ENCODE results near the gene IL19. TPM values are rescaled to one million over a fixed set of nuclear protein-coding genes. Genes with fewer than 3 reads are reported as not detected.

Gene IL19
- total RNA-seq, 4 donors from 2014 or later: not detected

DNA sequence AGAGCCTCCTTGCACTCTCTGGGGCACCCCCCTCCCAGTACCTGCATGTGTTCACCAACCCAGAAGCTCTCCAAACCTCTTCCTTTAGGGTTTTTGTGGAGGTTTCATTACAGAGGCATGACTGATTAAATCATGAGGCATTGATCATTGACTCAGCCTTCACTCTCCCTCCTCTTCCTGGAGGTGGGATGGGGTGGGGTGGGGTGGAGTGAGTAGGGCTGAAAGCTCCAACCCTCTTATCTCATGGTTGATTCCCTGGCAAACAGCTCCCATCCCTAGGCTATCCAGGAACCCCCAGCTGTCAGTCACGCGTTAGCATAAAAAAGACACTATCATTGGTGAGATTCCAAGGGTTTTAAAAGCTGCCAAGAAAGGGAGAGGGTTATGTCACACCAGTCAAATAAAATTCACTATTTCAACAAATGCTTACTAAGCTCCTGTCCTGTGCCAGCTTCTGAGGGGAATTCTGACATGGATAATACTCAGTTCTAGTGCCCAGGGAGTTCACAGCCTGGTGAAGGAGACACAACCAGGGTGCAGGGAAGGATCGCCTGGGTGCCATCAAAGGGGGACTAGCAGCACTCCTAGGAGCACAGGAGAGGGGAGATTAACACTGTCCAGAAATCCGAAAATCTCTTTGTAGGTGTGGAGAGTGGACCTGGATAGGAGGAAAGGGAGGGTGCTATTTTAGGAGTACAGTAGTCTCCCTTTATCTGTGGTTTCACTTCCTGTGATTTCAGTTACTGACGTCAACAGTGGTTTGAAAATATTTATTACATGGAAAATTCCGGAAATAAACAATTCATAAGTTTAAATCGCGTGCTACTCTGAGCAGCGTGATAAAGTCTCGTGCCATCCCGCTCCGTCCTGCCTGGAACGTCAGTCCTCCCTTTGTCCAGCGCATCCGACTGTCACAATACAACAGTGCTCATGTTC lies 119.8 kb downstream of the IL19 start:
- Histone ChIP-seq H3K27me3 (no peaks in the 10 kb centered on the region), H3K36me3 (no peaks in the 10 kb centered on the region), H3K4me1 (peaks cover 17 to 25% of the 10 kb centered on the region in 2 donors), H3K4me3 (peak overlapping the region in 1 of 4 donors; percentile 27), H3K27ac (no peak overlapping the region), H3K9me3 (no peaks in the 10 kb centered on the region)
- DNase-seq (no peak), ATAC-seq (peak in 1 of 2 donors; percentile 34)
- TF ChIP-seq, protein P1, sequence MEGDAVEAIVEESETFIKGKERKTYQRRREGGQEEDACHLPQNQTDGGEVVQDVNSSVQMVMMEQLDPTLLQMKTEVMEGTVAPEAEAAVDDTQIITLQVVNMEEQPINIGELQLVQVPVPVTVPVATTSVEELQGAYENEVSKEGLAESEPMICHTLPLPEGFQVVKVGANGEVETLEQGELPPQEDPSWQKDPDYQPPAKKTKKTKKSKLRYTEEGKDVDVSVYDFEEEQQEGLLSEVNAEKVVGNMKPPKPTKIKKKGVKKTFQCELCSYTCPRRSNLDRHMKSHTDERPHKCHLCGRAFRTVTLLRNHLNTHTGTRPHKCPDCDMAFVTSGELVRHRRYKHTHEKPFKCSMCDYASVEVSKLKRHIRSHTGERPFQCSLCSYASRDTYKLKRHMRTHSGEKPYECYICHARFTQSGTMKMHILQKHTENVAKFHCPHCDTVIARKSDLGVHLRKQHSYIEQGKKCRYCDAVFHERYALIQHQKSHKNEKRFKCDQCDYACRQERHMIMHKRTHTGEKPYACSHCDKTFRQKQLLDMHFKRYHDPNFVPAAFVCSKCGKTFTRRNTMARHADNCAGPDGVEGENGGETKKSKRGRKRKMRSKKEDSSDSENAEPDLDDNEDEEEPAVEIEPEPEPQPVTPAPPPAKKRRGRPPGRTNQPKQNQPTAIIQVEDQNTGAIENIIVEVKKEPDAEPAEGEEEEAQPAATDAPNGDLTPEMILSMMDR (IDR thresholded peaks at IDR 0.05 in 4 of 5, conservative IDR thresholded peaks at IDR 0.05 in 1 of 5): no peak
- no peak for TF ChIP-seq POLR2A (IDR thresholded peaks at IDR 0.05)
- intact Hi-C loops (cut with DNase I; ENCODE audit: low total_unique reads) (loop anchor here (5.0 kb wide), 3 partner anchors 162 to 228 kb away; partner anchors contain the start of genes PFKFB2 and YOD1), in situ Hi-C loops (cut with MboI; ENCODE audit: low sequenced_read_pairs in 4 of 4) (no loop called here)

DNA sequence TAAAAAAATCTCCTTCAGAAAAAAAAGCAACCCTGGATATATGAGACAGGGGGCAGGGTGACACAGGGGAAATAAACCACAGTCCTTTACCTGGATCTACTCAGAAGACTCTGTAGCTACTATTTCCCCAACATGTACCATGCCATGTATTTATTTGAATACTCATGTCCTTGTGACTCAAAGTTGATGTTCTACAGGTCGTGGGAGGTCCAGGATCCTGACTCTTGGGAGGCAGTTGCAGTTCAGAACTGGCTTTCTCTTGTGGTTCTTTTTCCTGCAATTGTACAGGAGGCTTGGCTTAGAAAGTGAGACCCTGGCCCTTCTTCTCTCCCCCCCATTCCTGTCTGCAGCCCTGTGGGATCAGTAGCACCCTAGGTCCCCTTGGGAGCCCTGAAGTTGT lies 120.8 kb downstream of the IL19 start:
- in situ Hi-C loops (cut with MboI; ENCODE audit: low sequenced_read_pairs in 4 of 4): no loop called here
- Histone ChIP-seq H3K27me3 (no peaks in the 10 kb centered on the region), H3K9me3 (no peaks in the 10 kb centered on the region), H3K4me3 (peak overlapping the region in 1 of 4 donors; percentile 27), H3K4me1 (peaks cover 17 to 30% of the 10 kb centered on the region in 2 donors), H3K27ac (no peak overlapping the region), H3K36me3 (no peaks in the 10 kb centered on the region)
- intact Hi-C loops (cut with DNase I; ENCODE audit: low total_unique reads): loop anchor here (5.0 kb wide), 3 partner anchors 161 to 229 kb away; partner anchors contain the start of genes PFKFB2 and YOD1
- TF ChIP-seq, protein P1 (IDR thresholded peaks at IDR 0.05 in 4 of 5, conservative IDR thresholded peaks at IDR 0.05 in 1 of 5): no peak
- no peak for TF ChIP-seq POLR2A (IDR thresholded peaks at IDR 0.05)
- no peak for ATAC-seq
- DNase-seq: no peak

Other genes starting within 250 kb of the IL19 start
- 10 to 100 TPM; 23.7 to 61.2 (median 38.6) TPM for gene EIF2D, start 158.3 kb upstream of the IL19 start, total RNA-seq
- 1 to 10 TPM in 2 of 4 donors, under 1 TPM in 2; 0.85 to 1.8 (median 1.0) TPM for gene DYRK3, start 135.2 kb upstream of the IL19 start, total RNA-seq
- 100 to 1,000 TPM; 115 to 207 (median 140) TPM for gene MAPKAPK2, start 85.9 kb upstream of the IL19 start, total RNA-seq
- gene IL10, start 1.7 kb downstream of the IL19 start, total RNA-seq: under 1 TPM; 0.26 to 0.61 (median 0.34) TPM
- not detected for gene IL20, start 94.8 kb downstream of the IL19 start, total RNA-seq
- not detected for gene IL24, start 126.7 kb downstream of the IL19 start, total RNA-seq
- gene FCMR, start 151.2 kb downstream of the IL19 start, total RNA-seq: 10 to 100 TPM in 1 of 4 donors, 1 to 10 TPM in 3; 2.1 to 10.2 (median 4.7) TPM
- gene PIGR, start 175.7 kb downstream of the IL19 start, total RNA-seq: 10 to 100 TPM in 1 of 4 donors, under 1 TPM in 2, not detected in 1; 0.10 to 28.4 (median 0.11) TPM
- gene FCAMR, start 199.7 kb downstream of the IL19 start, total RNA-seq: not detected